Fibroblast of skin of left biceps (primary cell): ENCODE results near the gene CCDC57.
"Not testable (repeated sequence)": the region's sequence is repeated elsewhere in the genome, so short reads cannot be mapped to it uniquely, and the experiment has no call there.

Experiments used
- DNase-seq, 2 experiments: peaks; one replicate each; pipeline ENCODE4 v3.0.0-alpha.2; 2013; ENCODE audit warnings: low read depth in 2 of 2

CCDC57 gene

DNA sequence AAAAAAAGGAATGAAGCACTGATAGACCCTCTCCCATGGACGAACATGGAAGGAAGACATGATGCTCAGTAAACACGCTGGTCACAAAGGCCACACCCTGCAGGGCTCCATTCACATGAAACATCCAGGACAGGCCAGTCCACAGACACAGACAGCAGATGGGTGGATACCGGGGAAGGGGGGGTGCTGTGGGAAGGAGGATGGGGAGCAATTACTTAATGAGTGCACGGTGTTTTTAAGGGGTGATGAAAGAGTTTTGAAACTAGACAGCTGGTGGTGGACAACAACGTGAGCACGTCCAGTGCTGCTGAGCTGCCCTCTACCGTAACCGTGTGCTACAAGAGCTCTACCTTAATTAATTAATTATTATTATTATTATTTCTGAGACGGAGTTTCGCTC, 10.2 kb upstream of the CCDC57 start:
- DNase-seq, result no peak

DNA sequence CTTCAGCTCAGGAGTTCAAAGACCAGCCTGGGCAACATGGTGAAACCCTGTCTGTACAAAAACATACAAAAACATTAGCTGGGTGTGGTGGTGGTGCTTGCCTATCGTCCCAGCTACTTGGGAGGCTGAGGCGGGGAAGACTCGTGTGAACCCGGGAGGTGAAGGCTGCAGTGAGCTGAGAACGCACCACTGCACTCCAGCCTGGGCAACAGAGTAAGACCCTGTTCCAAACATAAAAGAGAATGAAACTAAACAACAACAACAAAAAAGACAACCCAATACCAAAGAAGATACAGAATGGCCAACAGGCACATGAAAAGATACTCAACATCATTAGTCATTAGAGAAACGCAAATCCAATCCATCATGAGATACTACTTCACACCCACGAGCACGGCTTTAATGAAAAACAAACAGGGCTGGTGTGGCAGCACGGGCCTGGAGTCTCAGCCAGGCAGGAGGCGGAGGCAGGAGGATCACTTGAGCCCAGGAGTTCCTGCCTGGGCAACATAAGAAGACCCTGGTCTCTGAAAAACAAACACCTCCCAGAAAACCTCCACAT, 8.8 kb upstream of the CCDC57 start:
- no peak for DNase-seq

DNA sequence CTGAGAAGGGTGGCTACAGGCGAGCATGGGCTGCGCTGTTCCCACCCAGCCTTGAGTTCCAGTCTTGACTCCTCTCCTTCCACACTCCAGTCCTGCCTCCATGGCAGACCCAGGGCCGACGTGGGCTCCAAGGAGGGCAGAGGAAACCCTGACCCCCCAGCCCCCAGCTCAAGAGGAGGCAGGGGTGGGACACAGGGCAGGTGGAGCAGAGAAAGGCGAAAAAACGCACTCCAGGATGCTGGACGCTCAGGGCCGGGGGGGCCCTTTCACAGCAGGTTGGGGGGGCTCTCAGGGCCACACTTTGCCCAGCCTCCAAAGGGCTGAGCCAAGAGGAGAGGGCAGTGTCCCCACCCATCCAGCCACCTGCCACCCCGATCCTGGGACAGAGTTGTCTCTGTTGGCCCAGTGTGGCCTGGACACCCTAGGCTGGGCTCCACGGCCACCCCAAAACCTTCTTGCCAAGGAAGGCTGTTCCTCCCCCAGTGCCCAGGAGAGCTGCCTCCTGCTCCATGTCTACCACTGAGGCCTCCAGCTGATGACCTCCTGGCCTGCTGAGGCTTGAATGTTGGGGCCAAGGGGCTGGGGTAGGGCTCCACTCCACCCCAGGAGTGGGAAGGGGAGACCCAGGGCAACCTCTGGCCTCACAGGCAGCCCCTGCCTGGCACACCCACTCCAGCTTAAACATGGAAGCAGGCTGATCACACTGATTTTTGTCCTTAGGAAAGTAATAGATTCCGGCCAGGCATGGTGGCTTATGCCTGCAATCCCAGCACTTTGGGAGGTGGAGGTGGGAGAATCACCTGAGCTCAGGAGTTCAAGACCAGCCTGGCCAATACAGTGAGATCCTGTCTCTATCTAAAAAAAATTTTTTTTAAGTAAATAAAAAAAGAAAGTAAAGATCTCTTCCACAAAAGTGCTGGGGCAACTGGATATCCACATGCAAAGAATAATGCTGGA, 7.4 kb upstream of the CCDC57 start:
- DNase-seq, result no peak

DNA sequence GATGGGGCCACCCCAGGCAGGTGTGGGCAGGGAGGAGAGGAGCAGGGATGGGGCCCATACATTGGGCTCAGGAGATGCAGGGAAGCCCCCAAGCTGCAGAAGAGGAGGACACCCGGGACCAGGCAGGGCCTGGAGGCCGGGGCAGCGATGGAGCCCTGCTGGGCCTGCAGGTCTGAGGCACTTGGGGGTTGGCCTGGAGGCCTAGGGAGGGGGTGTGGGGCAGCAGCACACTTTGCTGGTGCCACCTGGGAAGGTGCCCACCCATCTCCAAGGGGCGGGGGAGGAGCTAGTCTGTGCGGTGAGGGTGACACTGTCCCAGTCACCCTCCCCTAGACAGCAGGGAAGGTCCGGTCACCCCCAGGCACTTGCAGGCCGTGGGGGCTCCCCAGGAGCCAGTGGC, 6.4 kb upstream of the CCDC57 start:
- DNase-seq, result no peak

DNA sequence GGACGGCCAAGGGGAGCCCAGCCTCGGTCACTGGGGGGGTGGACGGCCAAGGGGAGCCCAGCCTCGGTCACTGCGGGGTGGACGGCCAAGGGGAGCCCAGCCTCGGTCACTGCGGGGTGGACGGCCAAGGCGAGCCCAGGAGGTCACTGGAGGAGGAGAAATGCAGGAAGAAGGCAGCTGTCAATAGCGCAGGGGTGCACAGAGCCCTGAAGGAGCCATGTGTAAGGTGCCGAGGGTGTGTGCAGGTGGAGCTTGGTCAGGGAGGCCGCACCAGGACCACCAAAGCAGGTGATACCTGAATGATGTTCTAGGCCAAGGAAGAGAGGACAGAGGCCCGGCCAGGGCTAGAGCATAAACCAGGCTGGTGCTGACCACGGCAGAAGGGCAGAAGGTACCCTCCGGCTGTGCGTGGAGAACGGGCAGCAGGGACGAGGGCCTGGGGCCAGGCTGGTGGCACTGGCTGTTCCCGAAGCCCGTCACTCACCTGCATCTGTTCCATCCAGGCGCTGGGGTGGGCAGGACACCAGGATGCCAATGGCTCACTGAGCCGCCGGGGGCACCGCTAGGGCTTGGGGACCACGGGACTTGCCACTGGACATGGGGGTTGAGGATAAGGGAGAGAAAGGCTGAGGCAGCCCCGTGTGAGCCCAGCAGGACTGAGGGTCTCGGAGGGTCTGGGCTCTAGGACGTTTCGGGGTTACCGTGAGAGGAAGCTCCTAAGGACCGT, 5.9 kb upstream of the CCDC57 start:
- DNase-seq, result no peak

DNA sequence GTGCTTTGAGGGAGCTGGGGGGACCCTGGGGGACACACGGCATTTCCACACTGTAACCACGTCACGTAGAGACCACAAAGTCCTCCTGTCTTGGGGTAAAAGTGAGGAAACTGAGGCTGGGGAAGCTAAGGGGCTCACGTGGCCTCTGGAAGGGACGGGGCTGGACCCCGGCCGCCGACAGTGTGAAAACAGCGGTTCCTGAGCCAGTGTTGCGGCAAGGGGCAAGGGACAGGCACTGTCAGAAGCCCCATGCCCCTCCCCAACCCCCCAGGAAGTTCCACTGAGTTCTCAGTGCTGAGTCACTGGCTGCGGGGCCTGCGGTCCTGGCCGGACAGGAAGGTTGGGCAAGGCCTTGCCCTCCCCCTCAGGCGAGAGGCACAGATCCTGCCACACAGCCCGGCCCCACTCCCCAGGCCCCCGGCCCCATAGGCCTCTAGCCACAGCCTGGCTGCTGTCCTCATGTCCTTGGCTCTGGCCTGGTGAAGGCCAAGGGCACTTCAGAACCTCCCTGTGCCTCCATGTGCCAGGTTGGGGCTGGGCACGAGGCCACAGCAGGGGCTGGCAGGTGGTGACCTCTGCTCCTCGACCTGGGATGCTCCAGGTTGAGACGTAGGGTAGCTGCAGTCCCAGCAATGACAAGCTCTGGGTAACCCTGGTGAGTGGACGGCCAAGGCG, 5.0 kb upstream of the CCDC57 start:
- DNase-seq, result no peak

DNA sequence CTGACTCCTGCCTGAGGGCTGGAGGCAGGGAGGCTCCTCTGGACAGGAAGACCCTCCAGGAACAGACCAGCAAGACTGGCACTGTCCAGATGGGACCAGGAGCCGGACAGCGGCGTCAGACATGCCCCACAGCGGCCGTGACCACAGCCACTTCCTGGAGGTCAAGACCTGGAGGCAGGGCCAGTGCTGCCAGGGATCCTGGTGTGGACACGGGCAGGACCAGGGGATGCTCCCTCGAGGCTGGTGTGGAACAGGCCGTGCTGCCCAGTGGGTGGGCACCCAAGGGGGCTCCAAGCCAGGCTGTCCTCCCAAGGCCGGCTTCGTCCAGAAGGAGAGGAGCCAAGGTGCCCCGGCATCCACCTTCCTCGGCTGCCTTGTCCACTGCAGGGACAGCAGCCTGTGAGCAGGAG, 4.5 kb upstream of the CCDC57 start:
- DNase-seq, result no peak

DNA sequence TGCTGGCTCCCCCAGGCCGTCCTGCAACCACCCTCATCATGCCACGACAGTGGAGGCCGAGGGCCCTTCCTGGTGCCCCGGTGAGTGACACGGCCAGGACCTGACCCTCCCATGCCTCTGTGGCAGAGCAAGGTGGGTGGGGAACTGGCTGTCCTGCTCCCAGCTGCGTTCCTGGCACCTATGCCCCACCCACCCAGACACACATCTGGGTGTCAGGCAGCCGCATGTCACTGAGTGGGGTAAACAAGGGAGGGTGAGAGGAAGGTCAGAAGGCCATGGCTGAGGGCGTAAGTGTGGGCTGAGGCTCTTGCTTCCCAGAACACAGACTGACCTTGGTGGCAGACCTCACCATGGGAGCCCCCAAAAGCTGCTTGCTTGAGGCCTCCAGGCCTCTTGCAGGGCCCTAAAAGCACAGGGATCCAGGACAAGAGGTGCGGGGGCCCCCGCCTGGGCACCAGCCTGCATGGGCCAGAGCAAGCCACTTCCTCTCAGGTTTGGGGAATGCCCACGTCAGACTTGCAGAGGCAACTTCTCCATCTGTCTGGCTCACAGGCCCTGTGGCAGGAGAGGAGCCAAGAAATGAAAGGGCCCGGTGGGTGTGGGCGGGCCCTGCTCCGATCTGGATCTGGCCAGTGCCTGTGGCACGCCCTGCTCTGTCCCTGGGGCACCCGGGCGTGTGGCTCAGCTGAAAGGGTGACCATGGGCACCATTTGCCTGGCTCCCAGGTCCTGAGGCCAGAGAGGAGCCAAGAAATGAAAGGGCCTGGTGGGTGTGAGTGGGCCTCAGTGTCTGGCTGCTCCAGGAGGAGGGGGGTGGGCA, 3.9 kb upstream of the CCDC57 start:
- DNase-seq, result no peak

DNA sequence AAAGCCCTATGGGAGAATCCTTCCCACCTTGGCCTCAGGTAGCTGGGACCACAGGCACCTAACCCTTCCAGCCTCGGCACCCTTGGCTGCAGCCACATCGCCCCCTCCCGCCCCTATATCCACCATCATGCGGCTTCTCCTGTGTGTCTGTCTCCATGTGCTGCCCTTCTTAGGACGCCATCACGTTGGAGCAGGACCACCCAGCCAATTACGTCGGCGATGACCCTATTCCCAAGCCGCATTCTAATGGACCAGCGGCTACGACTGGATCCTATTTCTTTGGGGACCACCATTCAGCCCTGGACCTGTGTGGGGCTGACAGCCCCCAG, 3.3 kb upstream of the CCDC57 start:
- DNase-seq, result no peak

DNA sequence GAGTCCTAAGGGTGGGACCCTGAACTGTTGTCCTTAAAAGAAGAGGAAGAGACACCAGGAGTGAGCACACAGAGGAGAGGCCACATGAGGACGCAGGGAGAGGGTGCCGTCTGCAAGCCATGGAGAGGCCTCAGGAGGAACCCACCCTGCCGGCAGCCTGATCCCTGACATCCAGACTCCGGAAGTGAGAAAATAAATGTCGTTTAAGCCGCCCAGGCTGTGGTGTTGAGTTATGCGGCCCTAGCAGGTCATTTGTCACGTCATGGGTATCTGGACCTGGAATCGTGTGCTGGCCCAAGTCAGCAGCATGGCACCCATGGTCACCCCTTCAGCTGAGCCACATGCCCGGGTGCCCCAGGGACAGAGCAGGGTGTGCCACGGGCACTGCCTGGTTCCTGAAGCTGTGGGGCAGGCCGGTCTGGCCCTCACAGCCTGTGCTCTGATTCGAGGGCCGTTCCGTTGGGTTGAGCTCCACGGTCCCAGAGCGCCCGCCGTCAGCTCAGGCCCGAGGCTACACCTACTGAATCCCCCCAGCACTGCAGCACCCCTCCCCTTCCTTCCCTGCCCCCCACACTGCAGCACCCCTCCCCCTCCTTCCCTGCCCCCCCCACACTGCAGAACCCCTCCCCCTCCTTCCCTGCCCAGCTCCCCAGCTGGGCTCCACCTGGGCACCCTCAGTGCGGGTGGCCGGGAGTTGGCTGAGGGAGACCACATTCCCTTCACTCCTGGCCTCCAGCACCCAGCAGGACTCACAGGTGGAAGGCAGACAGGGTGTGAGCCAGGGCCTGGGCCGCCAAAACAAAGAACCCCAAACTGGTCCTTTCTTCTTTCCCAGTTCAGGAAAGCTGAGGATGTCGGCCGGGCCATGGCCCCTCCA, 2.7 kb upstream of the CCDC57 start:
- no peak for DNase-seq

DNA sequence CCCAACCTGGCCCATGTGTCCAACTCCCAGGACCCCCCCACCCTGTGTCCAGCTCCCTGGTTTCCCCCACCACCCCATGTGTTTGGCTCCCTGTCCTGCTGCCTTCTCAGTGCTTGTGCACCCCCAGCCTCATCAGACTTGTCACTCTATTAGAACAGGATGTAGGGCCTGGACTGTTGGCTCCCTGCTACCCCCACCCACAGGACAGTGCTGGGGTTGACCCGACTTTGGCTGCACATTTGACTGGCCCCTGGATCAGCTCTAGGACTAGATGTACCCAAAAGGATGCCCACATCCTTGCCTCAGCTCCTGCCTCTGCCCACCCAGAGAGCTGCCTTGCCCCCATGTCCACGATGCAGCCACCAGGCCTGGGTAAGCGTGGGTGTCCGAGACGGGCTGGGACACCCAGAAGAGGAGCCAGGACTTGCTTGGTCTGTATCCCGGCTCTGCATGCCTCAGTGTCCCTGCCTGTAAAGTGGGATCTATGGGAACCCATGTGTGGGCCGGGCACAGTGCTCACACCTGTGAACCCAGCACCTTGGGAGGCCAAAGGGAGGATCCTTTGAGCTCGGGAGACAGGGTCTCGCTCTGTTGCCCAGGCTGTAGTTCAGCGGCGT, 1.5 kb upstream of the CCDC57 start:
- DNase-seq, result no peak

DNA sequence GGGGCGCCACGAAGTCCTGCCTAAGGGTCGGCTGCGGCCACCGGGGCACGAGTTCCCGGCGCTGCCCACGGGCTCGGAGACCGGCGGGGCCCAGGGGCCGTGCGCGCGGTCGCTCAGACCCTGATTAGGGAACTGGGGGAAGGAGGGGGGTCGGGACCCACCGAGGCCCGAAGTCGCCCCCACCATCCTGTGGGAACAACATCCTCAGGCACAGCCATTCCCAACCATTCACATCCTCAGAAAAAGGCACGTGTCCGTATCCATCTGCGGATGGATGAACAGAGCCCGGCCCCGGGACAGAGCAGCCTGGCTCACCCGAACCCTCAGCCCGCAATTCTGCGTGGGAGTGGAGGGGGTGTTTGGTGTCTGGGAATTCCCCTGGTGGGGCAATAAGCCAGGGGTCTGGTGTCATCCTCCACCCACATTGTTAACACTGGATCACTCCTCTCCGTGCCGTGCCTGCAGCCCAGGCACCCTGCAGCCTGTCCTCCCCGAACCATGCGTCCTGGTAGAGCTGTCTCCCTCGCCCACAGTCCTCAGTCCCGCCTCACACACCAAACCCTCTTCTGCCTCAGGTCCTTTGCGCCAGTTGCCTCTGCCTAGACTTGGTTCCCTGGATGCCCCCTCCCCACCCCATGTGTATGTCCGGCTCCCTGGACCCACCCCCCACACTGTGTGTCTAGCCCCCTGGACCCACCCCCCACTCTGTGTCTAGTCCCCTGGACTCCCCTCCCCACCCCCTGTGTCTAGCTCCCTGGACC, 789 bp upstream of the CCDC57 start:
- DNase-seq, result no peak

DNA sequence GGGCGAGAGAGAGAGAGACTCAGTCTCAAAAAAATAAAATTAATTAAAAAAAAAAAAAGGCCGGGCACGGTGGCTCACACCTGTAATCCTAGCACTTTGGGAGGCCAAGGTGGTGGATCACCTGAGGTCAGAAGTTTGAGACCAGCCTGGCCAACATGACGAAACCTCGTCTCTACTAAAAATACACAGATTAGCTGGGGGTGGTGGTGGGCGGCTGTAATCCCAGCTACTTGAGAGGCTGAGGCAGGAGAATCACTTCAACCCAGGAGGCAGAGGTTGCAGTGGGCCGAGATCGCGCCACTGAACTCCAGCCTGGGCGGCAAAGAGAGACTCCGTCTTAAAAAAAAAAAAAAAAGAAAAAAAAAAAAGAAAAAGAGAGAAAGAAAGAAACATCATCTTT, 2.0 kb downstream of the CCDC57 start:
- not testable (repeated sequence) for DNase-seq

DNA sequence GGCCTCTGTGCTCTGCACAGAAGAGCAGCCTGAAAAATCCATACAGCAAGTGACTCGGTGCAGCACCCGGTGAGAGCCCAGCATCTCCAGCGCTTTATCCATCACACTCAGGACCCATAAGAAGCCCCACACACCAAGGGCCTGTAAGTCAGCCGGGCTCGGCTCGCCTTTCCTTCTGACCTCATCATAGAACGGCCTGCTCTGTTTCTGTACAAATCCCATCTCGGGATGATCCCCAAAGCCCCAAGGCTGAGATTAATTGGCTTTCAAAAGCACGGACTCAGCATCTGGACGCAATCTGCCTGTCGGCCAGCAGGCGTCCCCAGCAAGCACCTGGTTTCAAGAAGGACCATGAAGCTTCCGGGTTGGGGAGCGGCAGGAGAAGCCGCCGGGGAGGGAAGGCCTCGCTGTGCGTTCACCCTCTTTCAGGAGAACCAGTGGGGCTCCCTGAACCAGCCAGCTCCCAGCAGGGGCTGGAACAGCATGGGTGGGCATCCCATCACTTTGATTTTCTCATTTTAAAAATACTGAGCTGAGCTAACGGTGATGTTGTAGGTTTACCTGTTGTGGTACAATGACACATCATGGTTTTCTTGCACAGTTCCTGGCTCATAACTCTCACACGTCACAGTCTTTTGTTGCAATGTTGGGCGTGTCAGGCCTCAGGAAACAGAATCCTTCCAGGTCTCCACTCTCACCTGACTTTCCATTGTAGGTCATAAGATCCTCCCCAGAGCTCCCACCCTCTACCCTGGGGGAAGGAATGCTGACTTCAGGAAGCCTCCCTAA, 6.7 kb downstream of the CCDC57 start:
- DNase-seq, result no peak

DNA sequence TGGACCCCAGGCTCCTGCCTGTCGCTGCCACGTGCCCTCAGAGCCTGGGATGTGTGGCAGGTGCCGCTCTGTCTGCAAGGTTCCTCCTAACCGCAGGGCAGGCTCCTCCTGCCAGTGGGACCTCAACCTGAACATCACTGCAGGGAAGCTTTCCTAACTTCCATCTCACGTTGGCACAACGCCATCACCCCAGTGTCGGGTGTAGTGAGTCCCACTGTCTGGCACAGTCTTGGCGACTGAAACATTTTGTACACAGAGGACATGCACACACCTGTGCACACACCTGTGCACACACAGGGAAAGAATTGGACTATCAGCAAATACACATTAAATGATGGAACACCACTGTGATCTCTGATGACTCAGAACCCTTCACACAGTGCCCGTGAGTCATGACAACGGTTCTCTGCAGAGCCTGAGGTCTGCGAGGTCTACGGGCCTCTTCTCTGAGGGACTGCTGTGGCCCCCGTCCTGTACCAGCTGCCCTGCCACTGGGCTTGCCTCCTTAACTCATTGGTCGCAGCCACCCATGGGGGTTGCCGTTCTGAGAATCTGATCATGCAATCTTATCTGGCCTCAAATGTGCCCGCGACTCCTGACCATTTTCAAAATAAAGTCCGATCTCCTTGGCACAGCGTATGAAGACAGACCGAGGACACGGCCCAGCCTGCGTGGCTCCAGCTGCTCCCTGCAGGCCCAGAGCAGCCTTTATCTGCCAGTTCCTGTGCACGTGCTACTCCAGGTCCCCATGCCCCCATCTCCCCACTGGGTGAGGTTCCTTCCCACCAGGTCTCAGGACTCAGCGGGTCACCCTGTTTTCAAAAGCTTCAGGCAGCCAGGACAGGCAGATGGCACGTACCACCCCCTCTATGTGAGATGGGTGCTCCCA, 7.6 kb downstream of the CCDC57 start:
- no peak for DNase-seq

DNA sequence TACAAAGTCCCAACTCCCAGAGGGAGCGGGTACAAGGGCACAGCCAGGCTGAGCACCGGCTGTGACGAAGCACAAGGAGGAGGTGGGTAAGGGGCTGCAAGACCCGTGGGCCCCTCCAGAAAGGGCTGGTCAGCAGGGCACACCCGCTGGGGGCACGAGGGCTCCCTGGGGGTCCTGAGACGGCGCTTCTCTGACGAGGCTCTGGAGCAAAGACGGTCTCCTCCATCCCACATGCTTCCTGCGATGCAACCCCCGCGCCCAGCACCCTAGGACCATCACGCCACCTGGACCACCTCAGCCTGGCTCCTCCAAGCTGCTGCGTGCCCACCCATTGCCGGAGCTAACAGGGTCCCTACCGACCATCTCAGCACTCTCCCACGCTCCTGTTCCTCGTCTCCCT, 8.7 kb downstream of the CCDC57 start:
- DNase-seq, result no peak

DNA sequence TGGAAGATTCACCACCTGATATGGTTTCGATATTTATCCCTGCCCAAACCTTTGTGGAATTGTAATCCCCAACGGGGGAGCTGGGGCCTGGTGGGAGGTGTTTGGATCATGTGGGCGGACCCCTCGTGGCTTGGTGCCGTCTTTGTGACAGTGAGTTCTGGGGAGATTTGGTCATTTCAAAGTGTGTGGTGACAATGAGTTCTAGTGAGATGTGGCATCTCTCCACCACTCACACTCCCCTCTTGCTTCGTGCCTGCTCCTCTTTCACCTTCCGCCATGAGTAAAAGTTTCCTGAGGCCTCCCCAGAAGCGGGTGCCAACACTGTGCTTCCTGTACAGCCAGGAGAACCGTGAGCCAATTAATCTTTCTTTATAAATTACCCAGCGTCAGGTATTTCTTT, 9.7 kb downstream of the CCDC57 start:
- no peak for DNase-seq
